Measurements from ENCODE around the gene CD6.

DNA sequence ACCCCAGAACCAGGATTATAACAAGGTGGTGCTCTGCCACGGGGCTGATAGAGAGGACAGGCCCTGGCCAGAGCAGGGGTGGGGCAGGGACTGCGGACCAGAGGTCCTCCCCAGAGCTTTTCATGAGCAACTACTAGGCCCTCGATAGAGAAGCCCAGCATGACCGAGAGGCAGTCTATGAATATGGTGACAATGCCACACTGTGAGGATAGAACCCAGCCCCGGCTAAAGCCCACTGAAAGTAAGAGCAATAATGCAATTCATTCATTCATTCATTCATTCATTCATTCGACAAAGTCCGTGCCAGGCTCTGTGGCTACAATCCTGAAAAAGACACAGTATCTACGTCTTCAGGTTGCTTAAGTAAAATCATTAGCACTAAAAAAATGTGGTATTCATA is 95.2 kb downstream of the CD6 start:
- TF ChIP-seq POLR2A (IDR thresholded peaks at IDR 0.05) (no peak), EP300 (IDR thresholded peaks at IDR 0.05) (no peak)
- TF ChIP-seq, protein P1, sequence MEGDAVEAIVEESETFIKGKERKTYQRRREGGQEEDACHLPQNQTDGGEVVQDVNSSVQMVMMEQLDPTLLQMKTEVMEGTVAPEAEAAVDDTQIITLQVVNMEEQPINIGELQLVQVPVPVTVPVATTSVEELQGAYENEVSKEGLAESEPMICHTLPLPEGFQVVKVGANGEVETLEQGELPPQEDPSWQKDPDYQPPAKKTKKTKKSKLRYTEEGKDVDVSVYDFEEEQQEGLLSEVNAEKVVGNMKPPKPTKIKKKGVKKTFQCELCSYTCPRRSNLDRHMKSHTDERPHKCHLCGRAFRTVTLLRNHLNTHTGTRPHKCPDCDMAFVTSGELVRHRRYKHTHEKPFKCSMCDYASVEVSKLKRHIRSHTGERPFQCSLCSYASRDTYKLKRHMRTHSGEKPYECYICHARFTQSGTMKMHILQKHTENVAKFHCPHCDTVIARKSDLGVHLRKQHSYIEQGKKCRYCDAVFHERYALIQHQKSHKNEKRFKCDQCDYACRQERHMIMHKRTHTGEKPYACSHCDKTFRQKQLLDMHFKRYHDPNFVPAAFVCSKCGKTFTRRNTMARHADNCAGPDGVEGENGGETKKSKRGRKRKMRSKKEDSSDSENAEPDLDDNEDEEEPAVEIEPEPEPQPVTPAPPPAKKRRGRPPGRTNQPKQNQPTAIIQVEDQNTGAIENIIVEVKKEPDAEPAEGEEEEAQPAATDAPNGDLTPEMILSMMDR (IDR thresholded peaks at IDR 0.05): no peak

All from ovary (tissue), 3 donors.